Measurements from ENCODE around the gene FZD4.

Gene FZD4

DNA sequence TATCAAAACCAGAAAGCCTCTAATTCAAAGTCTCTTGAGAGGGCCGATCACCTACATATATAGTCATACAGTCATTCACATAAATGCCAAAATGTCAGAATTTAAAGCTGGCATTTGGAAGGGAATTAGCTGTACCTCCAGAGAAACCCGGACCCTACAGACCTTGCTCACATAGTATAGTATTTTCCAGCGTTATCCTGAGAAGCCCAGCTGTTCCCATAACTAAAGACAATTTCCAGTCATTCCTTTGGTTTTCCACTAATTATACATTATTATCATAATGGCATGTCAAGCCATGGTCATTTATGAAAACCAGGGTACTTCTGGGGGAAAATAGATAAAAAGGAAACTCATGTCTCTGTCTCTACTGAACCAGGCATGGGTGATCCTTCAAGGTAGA lies 53.6 kb downstream of the FZD4 start:
- TF ChIP-seq ZBTB7A (IDR thresholded peaks at IDR 0.05; ENCODE audit: low read depth) (no peak), RAD21 (IDR thresholded peaks at IDR 0.05; ENCODE audit: low read depth) (no peak), NFIC (IDR thresholded peaks at IDR 0.05) (no peak), EGR1 (IDR thresholded peaks at IDR 0.05) (no peak), YY1 (IDR thresholded peaks at IDR 0.05; ENCODE audit: low read depth) (no peak), TAF1 (IDR thresholded peaks at IDR 0.05; ENCODE audit: low read depth) (no peak), TCF12 (IDR thresholded peaks at IDR 0.05; ENCODE audit: low read depth) (no peak), EP300 (IDR thresholded peaks at IDR 0.05; ENCODE audit: borderline replicate concordance) (no peak)
- TF ChIP-seq, protein P1, sequence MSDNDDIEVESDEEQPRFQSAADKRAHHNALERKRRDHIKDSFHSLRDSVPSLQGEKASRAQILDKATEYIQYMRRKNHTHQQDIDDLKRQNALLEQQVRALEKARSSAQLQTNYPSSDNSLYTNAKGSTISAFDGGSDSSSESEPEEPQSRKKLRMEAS (IDR thresholded peaks at IDR 0.05): no peak
- TF ChIP-seq, protein P2, sequence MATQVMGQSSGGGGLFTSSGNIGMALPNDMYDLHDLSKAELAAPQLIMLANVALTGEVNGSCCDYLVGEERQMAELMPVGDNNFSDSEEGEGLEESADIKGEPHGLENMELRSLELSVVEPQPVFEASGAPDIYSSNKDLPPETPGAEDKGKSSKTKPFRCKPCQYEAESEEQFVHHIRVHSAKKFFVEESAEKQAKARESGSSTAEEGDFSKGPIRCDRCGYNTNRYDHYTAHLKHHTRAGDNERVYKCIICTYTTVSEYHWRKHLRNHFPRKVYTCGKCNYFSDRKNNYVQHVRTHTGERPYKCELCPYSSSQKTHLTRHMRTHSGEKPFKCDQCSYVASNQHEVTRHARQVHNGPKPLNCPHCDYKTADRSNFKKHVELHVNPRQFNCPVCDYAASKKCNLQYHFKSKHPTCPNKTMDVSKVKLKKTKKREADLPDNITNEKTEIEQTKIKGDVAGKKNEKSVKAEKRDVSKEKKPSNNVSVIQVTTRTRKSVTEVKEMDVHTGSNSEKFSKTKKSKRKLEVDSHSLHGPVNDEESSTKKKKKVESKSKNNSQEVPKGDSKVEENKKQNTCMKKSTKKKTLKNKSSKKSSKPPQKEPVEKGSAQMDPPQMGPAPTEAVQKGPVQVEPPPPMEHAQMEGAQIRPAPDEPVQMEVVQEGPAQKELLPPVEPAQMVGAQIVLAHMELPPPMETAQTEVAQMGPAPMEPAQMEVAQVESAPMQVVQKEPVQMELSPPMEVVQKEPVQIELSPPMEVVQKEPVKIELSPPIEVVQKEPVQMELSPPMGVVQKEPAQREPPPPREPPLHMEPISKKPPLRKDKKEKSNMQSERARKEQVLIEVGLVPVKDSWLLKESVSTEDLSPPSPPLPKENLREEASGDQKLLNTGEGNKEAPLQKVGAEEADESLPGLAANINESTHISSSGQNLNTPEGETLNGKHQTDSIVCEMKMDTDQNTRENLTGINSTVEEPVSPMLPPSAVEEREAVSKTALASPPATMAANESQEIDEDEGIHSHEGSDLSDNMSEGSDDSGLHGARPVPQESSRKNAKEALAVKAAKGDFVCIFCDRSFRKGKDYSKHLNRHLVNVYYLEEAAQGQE (IDR thresholded peaks at IDR 0.05; ENCODE audit: low read depth): no peak
- TF ChIP-seq, protein P3, sequence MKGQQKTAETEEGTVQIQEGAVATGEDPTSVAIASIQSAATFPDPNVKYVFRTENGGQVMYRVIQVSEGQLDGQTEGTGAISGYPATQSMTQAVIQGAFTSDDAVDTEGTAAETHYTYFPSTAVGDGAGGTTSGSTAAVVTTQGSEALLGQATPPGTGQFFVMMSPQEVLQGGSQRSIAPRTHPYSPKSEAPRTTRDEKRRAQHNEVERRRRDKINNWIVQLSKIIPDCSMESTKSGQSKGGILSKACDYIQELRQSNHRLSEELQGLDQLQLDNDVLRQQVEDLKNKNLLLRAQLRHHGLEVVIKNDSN (IDR thresholded peaks at IDR 0.05): no peak

DNA sequence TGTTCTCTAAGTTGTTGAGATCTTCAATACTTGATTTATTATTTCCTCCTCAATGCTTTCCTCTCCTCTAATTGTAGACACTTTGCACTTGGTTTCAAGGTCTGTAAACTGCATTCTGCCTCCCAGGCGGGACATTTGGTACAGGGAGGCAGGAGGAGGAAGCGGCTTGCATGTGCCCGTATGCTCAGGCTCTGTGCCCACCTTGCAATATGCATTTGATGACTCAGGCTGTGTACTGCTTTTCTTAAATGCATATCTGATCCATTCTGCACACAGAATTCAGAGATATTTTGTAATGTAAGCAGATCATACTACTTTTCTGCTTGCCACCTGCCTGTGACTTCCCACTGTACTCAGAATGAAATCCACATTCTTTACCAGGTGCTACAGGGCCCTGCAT lies 55.0 kb downstream of the FZD4 start:
- no peak for TF ChIP-seq TEAD4 (IDR thresholded peaks at IDR 0.05)
- no peak for TF ChIP-seq NFIC (IDR thresholded peaks at IDR 0.05)
- TF ChIP-seq EP300 (IDR thresholded peaks at IDR 0.05; ENCODE audit: borderline replicate concordance): no peak
- TF ChIP-seq, protein P1 (IDR thresholded peaks at IDR 0.05): no peak
- TF ChIP-seq ZBTB7A (IDR thresholded peaks at IDR 0.05; ENCODE audit: low read depth): no peak
- no peak for TF ChIP-seq EGR1 (IDR thresholded peaks at IDR 0.05)
- no peak for TF ChIP-seq RAD21 (IDR thresholded peaks at IDR 0.05; ENCODE audit: low read depth)
- no peak for TF ChIP-seq YY1 (IDR thresholded peaks at IDR 0.05; ENCODE audit: low read depth)
- no peak for TF ChIP-seq FOXM1 (IDR thresholded peaks at IDR 0.05; ENCODE audit: borderline replicate concordance, low read depth)
- no peak for TF ChIP-seq CREB1 (IDR thresholded peaks at IDR 0.05; ENCODE audit: low read depth)
- no peak for TF ChIP-seq CEBPB (IDR thresholded peaks at IDR 0.05)
- TF ChIP-seq, protein P3 (IDR thresholded peaks at IDR 0.05): no peak
- TF ChIP-seq, protein P2 (IDR thresholded peaks at IDR 0.05; ENCODE audit: low read depth): no peak
- no peak for TF ChIP-seq TAF1 (IDR thresholded peaks at IDR 0.05; ENCODE audit: low read depth)

DNA sequence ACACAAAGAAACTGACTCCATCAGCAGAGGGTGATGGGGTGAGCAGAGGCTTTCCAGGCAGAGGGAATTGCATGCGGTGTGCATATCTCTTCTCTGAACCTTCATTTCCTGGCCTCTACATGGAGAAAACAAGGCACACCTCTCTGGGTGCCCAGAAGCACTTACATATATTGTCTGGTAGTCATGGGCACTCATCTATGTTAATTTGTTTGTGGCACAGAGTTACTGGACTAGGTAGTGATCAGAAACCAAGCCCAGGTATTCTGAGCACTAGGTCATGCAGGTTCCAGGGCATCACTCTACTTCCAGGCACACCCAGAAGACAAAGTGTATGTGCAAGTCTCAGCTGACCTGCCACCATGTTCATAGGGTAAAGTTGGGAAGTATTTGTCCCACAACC lies 56.5 kb downstream of the FZD4 start:
- no peak for TF ChIP-seq CREB1 (IDR thresholded peaks at IDR 0.05; ENCODE audit: low read depth)
- no peak for TF ChIP-seq CEBPB (IDR thresholded peaks at IDR 0.05)
- TF ChIP-seq EP300 (IDR thresholded peaks at IDR 0.05; ENCODE audit: borderline replicate concordance): no peak
- no peak for TF ChIP-seq FOXM1 (IDR thresholded peaks at IDR 0.05; ENCODE audit: borderline replicate concordance, low read depth)
- no peak for TF ChIP-seq TEAD4 (IDR thresholded peaks at IDR 0.05)
- TF ChIP-seq, protein P3 (IDR thresholded peaks at IDR 0.05): no peak
- no peak for TF ChIP-seq EGR1 (IDR thresholded peaks at IDR 0.05)
- TF ChIP-seq TCF12 (IDR thresholded peaks at IDR 0.05; ENCODE audit: low read depth): no peak
- no peak for TF ChIP-seq NFIC (IDR thresholded peaks at IDR 0.05)

DNA sequence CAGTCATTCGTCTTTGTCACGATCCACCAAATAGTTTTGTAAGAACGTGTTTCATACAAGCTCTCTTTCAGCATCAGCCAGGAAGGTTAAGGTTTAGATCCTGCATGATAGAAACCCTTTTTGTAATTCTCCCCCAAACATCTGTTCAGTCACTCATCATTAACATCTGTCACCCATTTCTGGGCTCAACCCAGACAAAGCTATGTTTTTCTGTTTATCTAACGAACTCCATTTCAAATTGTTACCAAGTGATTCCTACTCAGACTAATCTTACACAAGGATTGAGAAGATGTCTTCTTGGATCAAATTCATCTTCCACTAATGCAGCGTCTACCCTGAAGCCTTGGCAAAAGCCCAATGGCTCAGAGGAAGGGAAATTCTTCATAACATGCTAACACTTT lies 58.8 kb downstream of the FZD4 start:
- TF ChIP-seq ZBTB7A (IDR thresholded peaks at IDR 0.05; ENCODE audit: low read depth) (no peak), YY1 (IDR thresholded peaks at IDR 0.05; ENCODE audit: low read depth) (no peak), RAD21 (IDR thresholded peaks at IDR 0.05; ENCODE audit: low read depth) (no peak), NFIC (IDR thresholded peaks at IDR 0.05) (no peak), CEBPB (IDR thresholded peaks at IDR 0.05) (no peak), FOXM1 (IDR thresholded peaks at IDR 0.05; ENCODE audit: borderline replicate concordance, low read depth) (no peak)
- TF ChIP-seq, protein P1 (IDR thresholded peaks at IDR 0.05): no peak
- TF ChIP-seq, protein P2 (IDR thresholded peaks at IDR 0.05; ENCODE audit: low read depth): no peak

All from Ishikawa (cell line).